Stomach (tissue), 9 donors: ENCODE results near the gene TTYH1. TPM values are rescaled to one million over a fixed set of nuclear protein-coding genes. Genes with fewer than 3 reads are reported as not detected.
"Not testable (repeated sequence)": the region's sequence is repeated elsewhere in the genome, so short reads cannot be mapped to it uniquely, and the experiment has no call there.

Source experiments
- DNase-seq, 2 donors: peaks; one replicate each; pipeline versions ENCODE4 v3.0.0 to v3.0.0-alpha.2; 2013 to 2019
- H3K27ac ChIP-seq, 5 donors: fragments of 200-600 bp in 4 of 5; sonication (generic) in 4 of 5; one replicate each; pipeline ENCODE4 v1.5.1; 2013 to 2019; ENCODE audit warnings: mild to moderate bottlenecking in 1 of 5, moderate library complexity in 1 of 5
- H3K27me3 ChIP-seq, 3 donors: fragments of 200-600 bp; sonication (generic); one replicate each; pipeline ENCODE4 v1.5.1; 2017 to 2019; ENCODE audit warnings: mixed run types in 1 of 3
- H3K36me3 ChIP-seq, 4 donors: fragments of 200-600 bp; sonication (generic); 1 replicate in 3 of 4; 2 replicates in 1 of 4; pipeline ENCODE4 v1.5.1; 2016 to 2019
- H3K4me1 ChIP-seq, 4 donors: fragments of 200-600 bp; sonication (generic); one replicate each; pipeline ENCODE4 v1.5.1; 2016 to 2019
- H3K4me3 ChIP-seq, 4 donors: fragments of 200-600 bp; sonication (generic) in 3 of 4; one replicate each; pipeline ENCODE4 v1.5.1; 2016 to 2019; ENCODE audit warnings: mild to moderate bottlenecking in 1 of 4
- H3K9me3 ChIP-seq, 4 donors: fragments of 200-600 bp; sonication (generic); one replicate each; pipeline ENCODE4 v1.5.1; 2016 to 2019
- EP300 ChIP-seq: sonication (generic); formaldehyde crosslinking; IDR thresholded peaks from one replicate; pipeline ENCODE4 v1.6.1; 2017; ENCODE audit warnings: antibody characterized with exemption
- POLR2A ChIP-seq, 4 donors: fragments of 450-650 bp; IDR thresholded peaks; one replicate each; pipeline ENCODE4 v1.6.1; 2016; ENCODE audit warnings: antibody characterized with exemption in 4 of 4, control low read depth in 2 of 4, mild to moderate bottlenecking in 1 of 4, moderate library complexity in 1 of 4
- POLR2AphosphoS5 ChIP-seq, 3 donors: sonication (generic); formaldehyde crosslinking; IDR thresholded peaks; one replicate each; pipeline ENCODE4 v1.6.1; 2016; ENCODE audit warnings: antibody characterized with exemption in 3 of 3
- WGBS, 5 donors: extraction: QIAGEN DNeasy Blood & Tissue Kit in 3 of 5; methylation state at CpG; one replicate each; pipeline versions ENCODE4 v1.1.5 to v1.1.7; 2013 to 2018; 5-methylcytosine and 5-hydroxymethylcytosine counted together
- intact Hi-C: fragments of 100-400 bp; cut with DNase I; formaldehyde crosslinking; loops from one replicate; pipeline ENCODE4 v1.15.1; 2023; ENCODE audit warnings: low total_unique reads
- polyA plus RNA-seq, 3 donors: library from polyadenylated mRNA; stranded (reverse); fragments of 200-250 nt; gene quantifications; one replicate each; pipeline ENCODE4 v1.2.3, GENCODE V29; 2013
- total RNA-seq, 5 donors: library from RNA; depleted of rRNA; stranded (reverse); fragments of >200 nt; gene quantifications; one replicate each; pipeline versions ENCODE4 v1.1.0 to v1.2.3, GENCODE V29; 2014 to 2016
- TF ChIP-seq, protein P1 (sequence below), 7 experiments: fragments of 450-650 bp in 4 of 7; fragments of 200-600 bp in 3 of 7; sonication (generic) in 3 of 7; IDR thresholded peaks; one replicate each; pipeline ENCODE4 v1.5.1; 2016 to 2019; ENCODE audit warnings: antibody characterized with exemption in 7 of 7, control low read depth in 2 of 7, mild to moderate bottlenecking in 1 of 7
- donor health status: healthy with polysubstance abuse.
- donor health status: Bipolar disorder and iron deficiency.
- donor health status: healthy.

The TTYH1 gene
- total and polyA plus RNA-seq, 8 donors: 0.12 to 12.9 (median 2.3) TPM; not detected in 3

DNA sequence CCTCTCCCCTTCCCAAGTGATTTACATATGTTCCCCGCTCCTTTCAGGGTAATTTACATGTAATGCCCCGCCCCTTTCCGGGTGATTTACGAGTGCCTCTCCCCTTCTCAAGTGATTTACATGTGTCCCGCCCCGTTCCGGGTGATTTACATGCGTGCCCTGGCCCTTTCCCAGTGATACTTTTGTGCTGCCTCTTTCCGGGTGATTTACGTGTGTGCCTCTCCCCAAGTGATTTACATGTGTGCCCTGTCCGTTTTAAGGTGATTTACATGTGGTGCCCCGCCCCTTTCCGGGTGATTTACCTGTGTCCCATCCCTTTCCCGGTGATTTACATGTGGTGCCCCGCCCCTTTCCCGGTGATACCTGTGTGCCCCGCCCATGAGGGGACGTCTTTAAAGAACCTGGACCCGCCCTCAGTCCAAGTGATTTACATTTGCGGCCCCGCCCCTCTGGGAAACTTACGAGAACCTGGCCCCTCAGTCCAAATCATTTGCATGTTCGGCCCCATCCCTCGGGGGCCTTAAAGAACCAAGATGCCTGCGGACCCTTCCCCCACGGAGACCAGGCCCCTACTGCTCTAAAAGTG is 48.9 kb downstream of the TTYH1 start:
- Histone ChIP-seq H3K27ac (peak overlapping the region; percentile 98 to 99 (median 99)), H3K9me3 (no peaks in the 10 kb centered on the region), H3K36me3 (peaks cover 19 to 32% (median 31%) of the 10 kb centered on the region in 4 donors), H3K4me1 (peaks cover 35 to 77% (median 69%) of the 10 kb centered on the region in 4 donors), H3K27me3 (peaks cover 0 to 3% (median 0%) of the 10 kb centered on the region in 3 donors), H3K4me3 (peak overlapping the region; percentile 46 to 70 (median 66))
- peak in 1 of 3 donors; percentile 35 for TF ChIP-seq POLR2AphosphoS5 (IDR thresholded peaks at IDR 0.05)
- no peak for TF ChIP-seq POLR2A (IDR thresholded peaks at IDR 0.05)
- 0 to 1% (median 0%) methylated on average over 22 to 26 of the region's 26 CpGs for WGBS, 5 donors
- intact Hi-C loops: no loop called here
- peak; percentile 97 to 99 for DNase-seq

- peaks cover 42 to 77% (median 68%) of the 10 kb centered on the region in 4 donors for H3K4me1 ChIP-seq
These were observed 49.6 kb downstream of the TTYH1 start for GRCh38 chr19:54464630-54465425.

DNA sequence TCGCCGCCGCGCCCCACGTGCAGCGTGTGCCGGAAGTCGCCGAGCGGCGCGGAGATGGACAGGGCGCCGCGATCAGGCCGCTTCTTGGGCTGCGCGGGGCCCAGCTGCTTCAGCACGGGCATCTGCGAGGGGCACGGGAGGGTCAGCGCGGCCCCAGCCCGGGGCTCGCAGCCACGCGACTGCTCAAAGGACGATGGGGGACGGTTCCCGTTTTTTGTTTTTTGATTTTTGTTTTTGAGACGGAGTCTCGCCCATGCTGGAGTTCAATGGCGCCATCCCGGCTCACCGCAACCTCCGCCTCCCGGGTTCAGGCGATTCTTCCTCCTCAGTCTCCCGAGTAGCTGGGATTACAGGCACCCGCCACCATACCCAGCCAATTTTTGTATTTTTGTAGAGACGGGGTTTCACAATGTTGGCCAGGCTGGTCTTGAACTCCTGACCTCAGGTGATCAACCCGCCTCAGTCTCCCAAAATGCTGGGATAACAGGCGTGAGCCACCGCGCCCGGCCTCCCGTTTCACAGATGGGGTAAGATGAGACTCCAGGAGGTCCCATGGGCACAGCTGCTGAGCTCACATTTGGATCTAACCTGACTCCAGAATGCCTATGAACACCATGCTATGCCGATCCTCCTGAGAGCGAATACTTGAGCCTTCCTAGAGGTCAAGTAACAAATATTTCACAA is 50.3 kb downstream of the TTYH1 start:
- TF ChIP-seq POLR2A (IDR thresholded peaks at IDR 0.05) (no peak), POLR2AphosphoS5 (IDR thresholded peaks at IDR 0.05) (no peak), EP300 (no peak)
- TF ChIP-seq, protein P1, sequence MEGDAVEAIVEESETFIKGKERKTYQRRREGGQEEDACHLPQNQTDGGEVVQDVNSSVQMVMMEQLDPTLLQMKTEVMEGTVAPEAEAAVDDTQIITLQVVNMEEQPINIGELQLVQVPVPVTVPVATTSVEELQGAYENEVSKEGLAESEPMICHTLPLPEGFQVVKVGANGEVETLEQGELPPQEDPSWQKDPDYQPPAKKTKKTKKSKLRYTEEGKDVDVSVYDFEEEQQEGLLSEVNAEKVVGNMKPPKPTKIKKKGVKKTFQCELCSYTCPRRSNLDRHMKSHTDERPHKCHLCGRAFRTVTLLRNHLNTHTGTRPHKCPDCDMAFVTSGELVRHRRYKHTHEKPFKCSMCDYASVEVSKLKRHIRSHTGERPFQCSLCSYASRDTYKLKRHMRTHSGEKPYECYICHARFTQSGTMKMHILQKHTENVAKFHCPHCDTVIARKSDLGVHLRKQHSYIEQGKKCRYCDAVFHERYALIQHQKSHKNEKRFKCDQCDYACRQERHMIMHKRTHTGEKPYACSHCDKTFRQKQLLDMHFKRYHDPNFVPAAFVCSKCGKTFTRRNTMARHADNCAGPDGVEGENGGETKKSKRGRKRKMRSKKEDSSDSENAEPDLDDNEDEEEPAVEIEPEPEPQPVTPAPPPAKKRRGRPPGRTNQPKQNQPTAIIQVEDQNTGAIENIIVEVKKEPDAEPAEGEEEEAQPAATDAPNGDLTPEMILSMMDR (IDR thresholded peaks at IDR 0.05): no peak
- H3K27me3 ChIP-seq: peaks cover 0 to 16% (median 0%) of the 10 kb centered on the region in 3 donors
- no peaks in the 10 kb centered on the region for H3K9me3 ChIP-seq
- 78 to 86% (median 82%) methylated on average over 44 to 49 of the region's 49 CpGs for WGBS, 5 donors
- peak overlapping the region in 3 of 4 donors; percentile 65 to 70 (median 66) for H3K4me3 ChIP-seq
- intact Hi-C loops: no loop called here
- peaks cover 49 to 77% (median 68%) of the 10 kb centered on the region in 4 donors for H3K4me1 ChIP-seq
- peak in 1 of 2 donors; percentile 61 for DNase-seq
- H3K36me3 ChIP-seq: peaks cover 14 to 18% (median 17%) of the 10 kb centered on the region in 4 donors
- H3K27ac ChIP-seq: peak overlapping the region; percentile 98 to 99 (median 99)

More at GRCh38 chr19:54464630-54465425, 49.6 kb downstream of the TTYH1 start:
- Histone ChIP-seq H3K4me3 (peak overlapping the region; percentile 46 to 70 (median 66)), H3K27ac (peak overlapping the region; percentile 98 to 99 (median 99)), H3K9me3 (no peaks in the 10 kb centered on the region), H3K36me3 (peaks cover 18 to 26% (median 24%) of the 10 kb centered on the region in 4 donors), H3K27me3 (peaks cover 0 to 9% (median 0%) of the 10 kb centered on the region in 3 donors)
- DNase-seq: peak; percentile 95 to 96
- TF ChIP-seq EP300 (no peak), POLR2AphosphoS5 (IDR thresholded peaks at IDR 0.05) (peak; percentile 47 to 83 (median 53))
- WGBS, 5 donors: 8 to 31% (median 10%) methylated on average over 23 to 85 of the region's 87 CpGs
- intact Hi-C loops: no loop called here

GRCh38 chr19:54466110-54466480 is 50.8 kb downstream of the TTYH1 start:
- 92 to 97% (median 94%) methylated on average over 14 of the region's 14 CpGs for WGBS, 5 donors
- Histone ChIP-seq H3K27ac (peak overlapping the region in 4 of 5 donors; percentile 98 to 99 (median 98)), H3K4me1 (peaks cover 47 to 77% (median 68%) of the 10 kb centered on the region in 4 donors), H3K27me3 (peaks cover 0 to 22% (median 4%) of the 10 kb centered on the region in 3 donors), H3K36me3 (peaks cover 9 to 13% (median 12%) of the 10 kb centered on the region in 4 donors)
- DNase-seq, H3K9me3 ChIP-seq, intact Hi-C loops, H3K4me3 ChIP-seq: not testable (repeated sequence)

- Histone ChIP-seq H3K36me3 (no peaks in the 10 kb centered on the region), H3K4me3 (no peak overlapping the region), H3K27ac (peak overlapping the region; percentile 60 to 99 (median 87)), H3K9me3 (no peaks in the 10 kb centered on the region), H3K4me1 (peaks cover 32 to 68% (median 63%) of the 10 kb centered on the region in 4 donors), H3K27me3 (peaks cover 0 to 43% (median 9%) of the 10 kb centered on the region in 3 donors)
- intact Hi-C loops: no loop called here
- TF ChIP-seq POLR2A (IDR thresholded peaks at IDR 0.05) (no peak), POLR2AphosphoS5 (IDR thresholded peaks at IDR 0.05) (peak in 2 of 3 donors; percentile 6 to 40), EP300 (no peak)
- TF ChIP-seq, protein P1 (IDR thresholded peaks at IDR 0.05): no peak
- peak; percentile 57 to 70 for DNase-seq
- WGBS, 5 donors: 24 to 50% (median 29%) methylated on average over 6 to 8 of the region's 8 CpGs
These were observed 54.3 kb downstream of the TTYH1 start for GRCh38 chr19:54469496-54469934.
